ENCODE measurements around the gene ABR.

The ABR gene

GRCh38 chr17:1030684-1031532, 148.9 kb downstream of the ABR start:
- DNase-seq (ENCODE audit: low read depth, low spot score): no peak

- no peak for DNase-seq (ENCODE audit: low read depth, low spot score)
These were observed 149.7 kb downstream of the ABR start for GRCh38 chr17:1029922-1030644.

GRCh38 chr17:1029196-1029921, 150.4 kb downstream of the ABR start:
- peak; percentile 72 for DNase-seq (ENCODE audit: low read depth, low spot score)

- no peak for DNase-seq (ENCODE audit: low read depth, low spot score)
These were observed 152.7 kb downstream of the ABR start for GRCh38 chr17:1027044-1027443.

- DNase-seq (ENCODE audit: low read depth, low spot score): no peak
These were observed 153.2 kb downstream of the ABR start for GRCh38 chr17:1026599-1026975.

GRCh38 chr17:1025733-1026598, 153.8 kb downstream of the ABR start:
- no peak for DNase-seq (ENCODE audit: low read depth, low spot score)

- no peak for DNase-seq (ENCODE audit: low read depth, low spot score)
These were observed 155.7 kb downstream of the ABR start for GRCh38 chr17:1024076-1024475.

GRCh38 chr17:1022278-1023024, 157.3 kb downstream of the ABR start:
- DNase-seq (ENCODE audit: low read depth, low spot score): no peak

GRCh38 chr17:1021147-1021546, 158.6 kb downstream of the ABR start:
- DNase-seq (ENCODE audit: low read depth, low spot score): no peak

- DNase-seq (ENCODE audit: low read depth, low spot score): no peak
These were observed 160.3 kb downstream of the ABR start for GRCh38 chr17:1019451-1019850.

- DNase-seq (ENCODE audit: low read depth, low spot score): no peak
These were observed 161.2 kb downstream of the ABR start for GRCh38 chr17:1018547-1018946.

GRCh38 chr17:1013729-1014090, 166.1 kb downstream of the ABR start:
- no peak for DNase-seq (ENCODE audit: low read depth, low spot score)

- DNase-seq (ENCODE audit: low read depth, low spot score): no peak
These were observed 166.7 kb downstream of the ABR start for GRCh38 chr17:1012823-1013728.

GRCh38 chr17:1011760-1012735, 167.7 kb downstream of the ABR start:
- no peak for DNase-seq (ENCODE audit: low read depth, low spot score)

GRCh38 chr17:1011138-1011537, 168.6 kb downstream of the ABR start:
- DNase-seq (ENCODE audit: low read depth, low spot score): no peak

GRCh38 chr17:1010586-1010985, 169.2 kb downstream of the ABR start:
- no peak for DNase-seq (ENCODE audit: low read depth, low spot score)

GRCh38 chr17:1010086-1010450, 169.7 kb downstream of the ABR start:
- DNase-seq (ENCODE audit: low read depth, low spot score): no peak

- no peak for DNase-seq (ENCODE audit: low read depth, low spot score)
These were observed 170.3 kb downstream of the ABR start for GRCh38 chr17:1009229-1010085.

Measured in astrocyte of the hippocampus (primary cell).